GM03348 (cell line): Measurements from ENCODE around the gene TCN1.
A peak's percentile ranks its signal among the peaks of the same experiment; 100 is the strongest.
"Not testable (repeated sequence)": the region's sequence is repeated elsewhere in the genome, so short reads cannot be mapped to it uniquely, and the experiment has no call there.

Experiments
- DNase-seq: peaks from one replicate; pipeline ENCODE4 v3.0.0; 2012; ENCODE audit warnings: low spot score

TCN1 gene

GRCh38 chr11:59857439-59858434 lies 8.6 kb downstream of the TCN1 start:
- no peak for DNase-seq

- no peak for DNase-seq
These were observed 11.4 kb downstream of the TCN1 start for GRCh38 chr11:59854871-59855270.

- DNase-seq, result not testable (repeated sequence)
These were observed 14.9 kb downstream of the TCN1 start for GRCh38 chr11:59851416-59851815.

GRCh38 chr11:59849551-59849950 lies 16.7 kb downstream of the TCN1 start:
- DNase-seq, result not testable (repeated sequence)

- no peak for DNase-seq
These were observed 17.2 kb downstream of the TCN1 start for GRCh38 chr11:59849129-59849528.

- DNase-seq, result not testable (repeated sequence)
These were observed 17.8 kb downstream of the TCN1 start for GRCh38 chr11:59848439-59848838.

- no peak for DNase-seq
These were observed 18.7 kb downstream of the TCN1 start for GRCh38 chr11:59847626-59848025.

- no peak for DNase-seq
These were observed 19.7 kb downstream of the TCN1 start for GRCh38 chr11:59846556-59846955.

- no peak for DNase-seq
These were observed 20.9 kb downstream of the TCN1 start, which contains the start of gene CBLIF for GRCh38 chr11:59845399-59845798. Gene CBLIF (minus strand): TSS chr11:59845499. CDS start chr11:59845453, 46 bp downstream.

GRCh38 chr11:59842316-59842715 lies 24.0 kb downstream of the TCN1 start:
- no peak for DNase-seq

GRCh38 chr11:59841514-59841913 lies 24.8 kb downstream of the TCN1 start:
- DNase-seq, result no peak

- DNase-seq, result no peak
These were observed 26.7 kb downstream of the TCN1 start for GRCh38 chr11:59839615-59840014.

GRCh38 chr11:59833602-59834001 lies 32.7 kb downstream of the TCN1 start:
- no peak for DNase-seq

- DNase-seq, result no peak
These were observed 36.9 kb downstream of the TCN1 start for GRCh38 chr11:59829358-59829757.

- peak; percentile 66 for DNase-seq
These were observed 43.2 kb downstream of the TCN1 start for GRCh38 chr11:59822989-59823566.

GRCh38 chr11:59818572-59818971 lies 47.7 kb downstream of the TCN1 start:
- DNase-seq, result no peak

- DNase-seq, result not testable (repeated sequence)
These were observed 49.9 kb downstream of the TCN1 start for GRCh38 chr11:59816434-59816833.

GRCh38 chr11:59815754-59816153 lies 50.5 kb downstream of the TCN1 start:
- no peak for DNase-seq

- no peak for DNase-seq
These were observed 52.3 kb downstream of the TCN1 start for GRCh38 chr11:59814021-59814420.

GRCh38 chr11:59813364-59813763 lies 52.9 kb downstream of the TCN1 start:
- no peak for DNase-seq

- DNase-seq, result no peak
These were observed 54.1 kb downstream of the TCN1 start for GRCh38 chr11:59812220-59812619.

GRCh38 chr11:59810911-59811259 lies 55.4 kb downstream of the TCN1 start:
- DNase-seq, result no peak

- DNase-seq, result peak; percentile 91
These were observed 55.9 kb downstream of the TCN1 start, which contains the start of gene MRPL16 for GRCh38 chr11:59810189-59810910. Gene MRPL16 (minus strand): TSS chr11:59810778. CDS start chr11:59810658, 120 bp downstream.
